Left renal pelvis (tissue), 4 donors: ENCODE data around the gene MORN5. TPM values are rescaled to one million over a fixed set of nuclear protein-coding genes. Genes with fewer than 3 reads are reported as not detected.

ENCODE experiments used
- DNase-seq, 4 donors: peaks; one replicate each; pipeline ENCODE4 v3.0.0-alpha.2; 2013; ENCODE audit warnings: low read depth in 4 of 4, low spot score in 3 of 4
- polyA plus RNA-seq, 4 donors: library from polyadenylated mRNA; unstranded; fragments of 120-200 nt; gene quantifications; one replicate each; pipeline ENCODE4 v1.2.1, GENCODE V29; 2013; ENCODE audit not compliant: insufficient read length in 4 of 4

MORN5 gene
- polyA plus RNA-seq, 4 donors = 1.6 to 2.6 (median 2.3) TPM; not detected in 1

DNA sequence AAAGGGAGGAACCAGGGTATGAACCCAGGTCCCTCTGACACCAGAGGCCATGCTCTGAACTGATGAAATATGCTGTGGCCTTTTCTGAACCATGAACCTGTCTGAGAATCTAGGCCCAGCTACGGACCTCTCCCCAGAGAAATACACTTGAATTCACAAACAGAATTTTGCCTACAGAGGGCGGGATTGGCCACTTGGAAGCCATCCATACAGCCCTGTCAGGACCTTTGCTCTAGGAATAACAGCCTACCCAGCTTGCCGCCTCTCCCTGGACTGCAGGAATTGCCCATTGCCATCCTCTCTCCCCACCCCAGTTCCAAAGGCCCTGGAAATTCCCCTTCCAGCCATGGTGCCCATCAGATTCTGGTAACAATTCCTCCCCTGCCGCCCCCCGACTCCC lies 26.6 kb downstream of the MORN5 start:
- DNase-seq = no peak

DNA sequence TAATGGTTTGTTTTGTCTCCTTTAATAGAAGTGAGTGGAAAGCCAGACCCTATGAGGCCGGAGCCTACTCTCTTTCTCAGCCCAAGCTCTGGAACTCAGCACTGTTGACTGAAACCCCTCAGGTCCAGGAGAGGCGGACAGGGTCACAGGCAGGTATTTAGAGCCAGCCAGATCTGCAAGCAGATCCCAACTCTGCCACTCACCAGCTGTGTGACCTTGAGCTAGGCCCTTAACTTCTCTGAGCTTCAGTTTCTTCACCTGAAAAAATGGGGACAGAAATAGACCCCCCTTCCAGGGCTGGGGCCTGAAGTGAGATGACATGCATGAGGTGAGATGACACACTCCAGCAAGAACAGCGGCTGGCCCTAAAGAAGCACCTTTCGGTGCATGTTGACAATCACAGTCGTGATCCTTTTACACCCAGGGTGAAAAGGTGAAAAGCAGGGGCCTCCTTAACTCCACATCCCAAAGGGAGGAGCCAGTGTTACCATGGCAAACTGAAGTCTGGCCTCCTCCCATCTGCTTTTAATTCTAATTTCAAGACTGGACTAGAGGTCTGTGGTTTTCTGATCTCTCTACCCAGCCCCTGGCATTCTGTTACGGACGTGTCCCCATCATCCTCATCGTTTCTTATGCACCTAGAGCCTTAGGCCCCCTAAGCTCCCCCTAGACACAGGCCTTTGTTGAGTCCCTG lies 27.2 kb downstream of the MORN5 start:
- no peak for DNase-seq

DNA sequence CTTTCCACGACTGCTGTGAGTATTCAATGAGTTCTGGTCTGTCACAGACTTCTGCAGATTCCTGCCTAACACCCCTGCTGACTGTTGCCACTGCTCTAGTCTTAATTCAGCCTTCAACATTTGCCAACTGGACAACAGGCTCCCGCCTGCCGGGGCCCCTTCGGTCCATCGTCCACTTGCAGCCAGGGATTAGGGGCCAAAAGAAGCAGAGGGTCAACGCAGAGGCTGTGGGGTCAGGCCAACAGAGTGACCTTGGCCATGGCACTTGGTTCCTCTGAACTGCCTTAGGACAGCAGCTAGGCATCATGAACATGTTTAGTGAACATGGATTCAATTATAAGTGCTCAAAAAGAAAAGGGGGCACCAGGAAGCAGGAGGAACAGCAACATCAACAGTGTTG lies 28.7 kb downstream of the MORN5 start:
- DNase-seq = no peak

DNA sequence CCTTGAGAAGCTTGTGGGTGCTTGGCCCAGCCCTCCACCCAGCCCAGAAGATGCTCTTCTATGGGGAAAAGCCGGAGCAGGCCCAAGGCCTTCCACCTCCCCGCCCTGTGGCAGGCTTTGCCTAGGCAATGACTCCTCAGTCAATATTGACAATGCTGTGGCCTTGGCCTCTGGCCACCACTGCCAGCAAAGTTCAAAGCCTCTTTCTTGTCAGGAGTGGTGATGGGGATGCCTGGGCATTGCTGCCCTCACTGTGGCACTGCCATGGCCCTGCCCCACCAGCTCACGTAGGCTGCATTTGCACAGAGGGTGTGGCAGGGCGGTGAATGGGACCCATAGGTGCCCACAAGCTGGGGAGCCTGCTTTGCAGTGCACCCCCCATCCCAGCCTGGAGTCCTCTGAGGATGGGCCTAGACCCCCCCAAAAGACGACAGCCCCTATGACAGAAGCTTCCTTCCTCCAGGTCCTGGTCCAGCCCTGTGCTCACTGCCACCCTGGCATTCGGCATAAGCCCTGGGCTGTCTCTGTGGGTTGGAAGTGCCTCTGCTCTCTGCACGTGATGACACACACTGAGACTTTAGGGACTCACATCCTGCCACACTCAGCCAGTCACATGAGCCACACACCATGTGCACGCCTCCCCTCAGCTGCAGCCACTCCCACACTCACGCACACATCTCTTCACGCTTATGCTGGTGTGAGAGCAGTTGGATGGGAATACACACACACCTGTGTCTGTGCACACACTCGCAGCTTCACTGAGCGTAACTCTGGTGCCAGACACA lies 31.1 kb downstream of the MORN5 start:
- DNase-seq = no peak

DNA sequence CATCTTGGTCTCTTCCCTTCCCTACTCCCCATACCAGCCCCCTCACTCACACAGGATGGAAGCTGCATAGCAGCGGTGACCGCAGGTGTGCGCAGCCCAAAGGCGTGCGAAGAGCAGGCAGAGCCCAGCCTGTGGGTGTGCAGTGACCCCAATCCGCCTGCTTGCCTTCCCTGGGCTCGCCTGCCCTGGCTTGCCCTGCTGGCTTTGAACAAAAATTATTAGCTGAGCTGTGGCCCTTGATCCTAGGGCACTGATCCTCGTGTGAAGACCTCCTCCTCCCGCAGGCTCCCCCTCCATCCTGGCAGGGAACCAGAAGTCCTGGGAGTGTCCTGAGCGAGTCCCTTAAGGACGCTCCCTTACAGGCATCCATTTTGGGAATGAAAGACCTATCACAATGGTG lies 31.9 kb downstream of the MORN5 start:
- DNase-seq = no peak

DNA sequence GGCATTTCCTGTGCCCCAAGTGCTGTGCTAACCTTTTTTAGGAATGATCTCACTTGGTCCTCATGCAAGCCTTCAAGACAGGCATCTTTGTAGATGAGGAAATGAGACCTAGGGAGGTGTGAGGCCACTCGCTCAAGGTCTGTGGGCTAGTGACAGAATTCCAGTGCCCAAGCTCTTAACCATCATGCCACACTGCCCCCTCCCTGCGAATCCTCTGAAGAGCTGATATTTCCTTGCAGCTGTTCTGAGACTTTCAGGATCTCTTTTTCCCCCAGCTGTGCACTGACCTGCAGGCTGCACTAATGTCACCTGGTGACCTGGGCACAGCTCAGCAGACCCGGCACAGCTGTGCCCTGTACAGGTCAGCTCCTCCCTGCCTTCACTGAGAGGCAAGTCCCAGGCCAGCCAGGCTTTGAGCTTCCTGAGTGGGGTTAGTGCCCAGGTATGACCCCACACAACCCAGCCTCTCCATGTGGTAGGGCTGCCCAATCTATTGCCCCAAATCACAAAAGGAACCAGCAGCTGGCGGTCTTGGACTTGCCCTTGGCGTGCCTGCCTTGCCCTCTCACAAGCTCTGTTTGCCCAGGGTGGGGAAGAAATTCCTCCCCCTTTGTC lies 32.7 kb downstream of the MORN5 start:
- DNase-seq = no peak

DNA sequence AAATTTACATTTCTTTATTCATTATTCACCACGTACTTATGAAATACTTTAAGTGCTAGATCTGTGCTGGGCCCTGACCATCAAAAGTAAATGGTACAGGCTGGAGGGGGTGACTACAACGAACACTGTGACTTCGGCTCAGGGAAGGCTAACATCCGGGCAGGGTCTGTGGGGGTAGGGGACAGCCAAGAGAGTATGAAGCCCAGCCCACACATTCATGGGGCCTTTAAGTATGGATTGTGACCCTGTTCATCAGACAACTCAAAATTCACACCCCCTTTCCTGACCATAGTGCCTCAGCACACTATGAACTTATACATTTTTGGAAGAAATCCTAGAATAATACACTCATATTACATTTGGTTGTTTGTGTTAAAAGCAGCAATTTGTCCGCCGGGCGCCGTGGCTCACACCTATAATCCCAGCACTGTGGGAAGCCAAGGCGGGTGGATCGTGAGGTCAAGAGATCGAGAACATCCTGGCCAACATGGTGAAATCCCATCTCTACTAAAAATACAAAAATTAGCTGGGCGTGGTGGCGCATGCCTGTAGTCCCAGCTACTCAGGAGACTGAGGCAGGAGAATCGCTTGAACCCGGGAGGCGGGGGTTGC lies 33.3 kb downstream of the MORN5 start:
- DNase-seq = no peak

DNA sequence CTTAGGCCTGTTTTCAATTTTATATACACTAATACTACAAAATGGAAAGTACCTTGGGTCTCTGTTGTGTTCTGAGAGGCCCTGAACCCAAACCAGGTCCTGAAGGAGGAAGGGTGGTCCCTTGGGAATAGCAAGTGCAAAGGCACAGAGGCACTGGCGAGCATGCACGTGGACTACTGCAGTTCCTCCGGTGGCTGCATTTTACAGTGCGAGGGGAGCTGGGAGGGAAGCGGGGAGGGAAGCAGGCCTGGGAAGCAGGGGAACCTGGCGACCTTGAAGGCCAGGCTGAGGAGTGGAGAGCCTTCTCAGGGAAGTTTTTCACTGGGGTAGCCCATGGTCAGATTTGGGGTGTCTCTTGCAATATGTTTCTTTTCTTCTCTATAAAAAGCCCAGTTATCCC lies 33.9 kb downstream of the MORN5 start:
- no peak for DNase-seq

DNA sequence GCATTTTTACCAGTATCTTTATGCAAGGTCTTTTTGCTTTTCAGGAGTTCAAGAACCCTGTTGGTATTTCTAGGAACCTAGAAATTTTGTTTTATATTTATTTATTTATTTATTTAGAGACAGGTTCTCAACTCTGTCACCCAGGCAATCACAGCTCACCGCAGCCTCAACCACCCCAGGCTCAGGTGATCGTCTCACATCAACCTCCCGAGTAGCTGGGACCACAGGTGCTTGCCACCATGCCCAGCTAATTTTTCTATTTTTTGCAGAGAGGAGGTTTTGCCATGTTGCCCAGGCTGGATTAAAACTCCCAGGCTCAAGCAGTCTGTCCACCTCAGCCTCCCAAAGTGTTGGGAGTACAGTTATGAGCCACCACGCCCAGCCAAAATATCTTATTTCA lies 36.2 kb downstream of the MORN5 start:
- DNase-seq = no peak

DNA sequence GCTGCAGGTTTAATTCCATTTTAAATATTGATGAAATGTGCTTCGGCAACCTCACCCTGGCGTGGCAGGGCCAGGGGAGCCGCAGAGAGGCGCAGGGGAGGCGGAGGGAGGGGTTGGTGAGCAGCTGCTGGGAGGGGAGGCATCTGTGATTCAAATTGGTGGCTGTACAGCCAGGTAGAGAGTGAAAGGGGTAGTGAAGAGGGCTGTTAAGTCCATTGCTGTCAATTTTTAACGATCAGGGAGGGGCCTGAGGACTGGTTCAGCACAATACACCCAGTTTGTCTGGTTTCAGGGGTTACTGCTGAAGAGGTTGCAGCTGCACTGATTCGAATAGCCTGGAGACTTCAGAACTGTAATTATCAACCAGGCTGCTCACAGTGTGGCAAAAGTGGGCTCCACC lies 37.7 kb downstream of the MORN5 start:
- DNase-seq = no peak

DNA sequence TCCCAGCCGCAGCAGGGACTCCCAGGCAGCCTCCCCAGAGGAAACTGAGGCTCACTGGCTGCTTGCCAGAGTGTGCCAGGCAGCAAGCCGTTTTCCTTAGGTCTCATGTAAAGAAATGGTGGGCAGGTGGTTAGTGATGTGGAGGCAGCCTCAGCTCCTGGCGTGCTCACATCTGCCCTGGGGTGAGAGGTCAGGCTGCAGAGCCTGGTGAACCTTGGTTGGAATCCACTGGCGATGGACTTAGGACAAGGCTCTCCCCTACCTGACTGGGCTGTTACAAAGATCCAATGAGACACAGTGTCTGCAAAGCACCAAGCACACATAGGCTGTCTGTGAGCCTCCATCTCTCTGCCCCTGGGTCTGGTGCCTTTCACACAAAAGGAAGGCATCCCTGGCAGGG lies 38.2 kb downstream of the MORN5 start:
- DNase-seq = no peak

DNA sequence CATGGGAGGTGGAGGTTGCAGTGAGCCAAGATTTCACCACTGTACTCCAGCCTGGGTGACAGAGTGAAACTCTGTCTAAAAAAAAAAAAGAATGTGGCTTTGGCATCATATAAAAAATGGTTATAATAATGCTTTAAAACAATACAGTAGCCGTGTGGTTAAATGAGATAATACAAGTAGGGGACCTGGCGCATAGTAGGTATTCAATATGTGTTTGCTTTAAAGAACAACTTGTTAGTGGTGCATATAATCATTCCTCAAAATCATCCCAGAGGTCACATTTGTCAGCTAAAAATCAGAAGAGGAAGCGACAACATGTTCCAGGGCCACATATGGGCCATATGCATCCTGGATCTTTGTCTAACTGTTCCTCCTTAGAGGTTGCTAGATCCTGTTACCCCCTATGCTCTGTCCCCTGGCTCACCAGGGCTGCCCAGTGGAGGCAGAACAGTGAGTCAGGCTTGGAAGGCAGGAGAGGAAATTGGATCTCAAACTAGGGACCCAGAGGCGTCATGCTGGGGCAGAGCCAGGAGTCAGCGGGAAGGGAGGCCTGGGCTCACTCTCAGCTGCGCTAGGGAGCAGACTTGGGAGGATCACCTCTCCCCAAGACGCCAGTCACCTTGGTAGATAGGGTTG lies 41.4 kb downstream of the MORN5 start:
- no peak for DNase-seq

DNA sequence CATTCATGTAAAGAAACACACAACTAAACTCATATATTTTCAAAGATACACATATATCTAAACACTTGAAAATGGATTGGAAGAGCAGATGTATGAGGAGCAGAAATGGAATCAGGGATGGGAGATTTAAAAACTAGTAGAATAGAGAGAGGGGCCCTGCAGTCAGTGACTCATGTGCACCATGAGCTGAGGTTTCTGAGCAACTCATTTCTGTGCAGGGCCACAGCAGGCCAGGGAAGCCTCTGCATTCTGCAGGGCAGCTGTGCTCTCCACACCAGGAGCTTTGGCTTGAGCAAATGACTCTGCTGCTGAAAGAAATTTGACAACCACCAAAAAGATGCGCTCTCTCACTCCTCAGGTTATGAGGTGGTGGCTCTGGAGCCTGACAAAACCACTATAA lies 41.9 kb downstream of the MORN5 start:
- no peak for DNase-seq

DNA sequence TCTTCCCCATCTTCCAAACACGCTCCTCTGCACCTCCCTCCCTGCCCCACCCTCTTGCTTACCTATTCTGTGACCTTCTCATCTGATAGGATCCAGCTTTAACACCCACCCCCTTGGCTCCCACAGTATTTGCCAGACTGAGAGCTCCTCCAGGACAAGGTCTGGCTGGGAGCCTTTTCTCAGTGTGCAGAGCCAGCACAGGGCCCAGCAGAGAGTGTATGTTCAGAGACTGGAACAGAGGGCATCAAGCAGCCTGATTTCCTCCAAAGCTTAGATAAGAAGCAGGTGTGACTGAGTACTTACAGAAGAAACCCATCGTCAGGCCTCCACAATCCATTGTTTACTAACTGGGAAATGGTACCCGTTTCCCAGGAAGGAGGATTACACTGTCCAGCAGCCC lies 42.4 kb downstream of the MORN5 start:
- DNase-seq = no peak

DNA sequence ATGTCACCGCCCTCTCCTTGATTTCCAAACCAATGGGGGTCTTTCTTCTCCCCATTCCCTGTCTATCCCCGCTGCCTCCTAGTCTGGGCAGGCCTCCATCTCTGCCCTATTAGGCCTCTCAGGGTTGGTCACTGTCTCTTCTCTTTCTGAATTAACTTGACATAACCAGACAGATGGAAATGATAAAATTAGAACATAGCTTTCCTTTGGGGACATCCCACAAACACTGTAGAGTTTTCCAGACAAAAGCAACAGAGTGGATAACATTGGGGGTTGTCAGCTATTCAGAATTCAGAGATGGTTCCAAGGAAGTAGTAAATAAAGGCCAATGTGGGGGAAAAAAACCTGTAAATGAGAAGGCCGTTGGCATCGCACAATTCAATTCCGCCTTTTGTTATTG lies 44.3 kb downstream of the MORN5 start:
- no peak for DNase-seq

DNA sequence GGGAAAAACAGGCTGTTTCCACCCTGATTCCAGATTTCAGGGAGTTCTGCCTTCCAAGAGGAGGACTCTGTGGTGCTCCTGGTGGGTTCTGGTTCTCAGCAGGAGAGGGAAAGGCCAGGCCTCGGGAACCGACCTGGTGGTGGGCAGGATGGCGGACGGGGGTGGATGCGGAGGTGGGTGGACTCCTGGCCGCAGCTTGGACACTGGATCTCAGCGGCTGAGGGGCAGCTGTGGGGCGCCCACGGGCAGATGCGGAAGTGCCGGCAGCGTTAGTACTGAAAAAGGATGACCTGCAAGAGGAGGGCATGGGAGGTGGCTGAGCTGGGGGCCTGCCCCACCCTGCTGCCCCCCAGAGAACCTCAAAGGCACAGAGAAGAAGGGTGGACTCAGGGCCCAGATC lies 44.8 kb downstream of the MORN5 start:
- DNase-seq = no peak

DNA sequence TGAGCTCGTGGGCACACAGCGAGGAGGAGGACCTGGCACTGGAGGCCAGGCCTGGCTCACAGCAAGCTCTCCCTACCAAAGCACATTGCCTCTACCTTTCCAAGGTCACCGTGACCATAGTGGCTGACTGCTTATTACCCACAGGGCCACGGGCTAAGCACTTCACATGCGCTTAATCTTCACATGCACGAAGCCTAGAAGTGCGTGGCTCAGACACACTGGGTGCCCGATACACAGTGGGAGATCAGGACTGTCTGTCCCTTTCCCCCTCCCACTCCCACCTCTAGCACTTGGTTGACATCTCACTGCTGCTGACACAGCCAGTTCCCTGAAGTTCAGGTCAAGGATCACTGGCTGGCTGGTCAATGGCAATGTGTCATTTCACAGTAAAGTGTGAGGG lies 45.5 kb downstream of the MORN5 start:
- no peak for DNase-seq

DNA sequence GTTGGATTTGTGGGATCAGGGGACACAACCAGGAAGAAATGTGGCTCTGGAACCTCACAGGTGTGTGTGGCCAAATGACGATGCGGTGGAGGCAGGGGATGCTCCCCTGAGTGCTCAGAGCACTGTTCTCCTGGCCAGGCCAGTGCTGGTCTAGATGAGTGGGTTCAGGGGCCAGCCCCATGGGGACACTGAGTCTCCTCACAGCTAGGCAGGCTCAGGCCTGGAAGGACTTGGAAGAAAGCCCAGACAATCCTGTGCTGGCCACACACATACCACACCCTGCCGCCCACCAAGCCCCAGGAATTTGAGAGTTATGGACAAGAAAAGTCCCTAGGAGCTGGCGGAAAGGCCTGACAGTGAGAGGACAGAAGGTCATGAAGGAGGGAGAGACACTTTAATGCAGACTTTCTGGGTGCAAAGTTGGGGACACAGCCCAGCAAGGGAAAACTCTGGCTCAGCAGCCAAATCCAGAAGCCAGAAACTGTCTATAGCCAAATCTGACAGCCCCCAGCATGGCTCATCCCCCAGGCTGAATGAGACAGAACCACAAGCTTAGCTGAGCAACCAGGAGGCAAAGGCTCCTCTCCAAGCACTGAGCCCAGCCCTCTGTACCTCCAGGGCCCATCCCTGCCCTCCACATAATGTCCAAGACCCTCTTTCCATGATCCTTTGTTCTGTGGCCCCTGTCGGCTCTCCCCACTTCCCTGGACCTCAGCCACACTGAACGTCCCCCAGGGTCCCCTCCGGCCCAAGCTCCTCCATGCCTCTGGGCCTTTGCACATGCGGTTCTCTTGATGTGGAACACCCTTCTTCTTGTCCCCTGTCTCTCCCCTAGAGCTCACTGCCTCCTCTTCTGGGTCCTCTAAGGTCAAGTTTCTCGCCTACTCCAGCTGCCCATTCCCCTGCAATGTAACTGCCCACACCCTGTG lies 46.7 kb downstream of the MORN5 start:
- DNase-seq = no peak

DNA sequence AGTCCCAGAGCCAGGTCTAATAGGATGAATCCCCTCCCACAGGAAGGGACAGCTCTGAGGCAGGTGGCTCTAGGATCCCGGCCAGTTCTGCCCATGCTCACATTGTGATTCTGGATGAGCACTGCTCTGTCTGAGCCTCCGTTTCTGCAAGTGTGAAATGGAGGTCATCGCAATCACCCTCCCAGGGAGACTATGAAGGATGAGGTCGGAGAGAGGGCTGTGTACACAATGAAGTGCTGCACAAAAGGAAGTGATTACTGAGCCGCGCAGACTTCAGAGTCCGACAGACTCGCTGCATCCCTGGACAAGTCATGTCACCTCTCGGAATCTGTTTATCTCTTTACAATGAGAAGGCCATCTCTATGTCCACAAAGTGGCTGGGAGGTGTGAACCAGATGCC lies 47.4 kb downstream of the MORN5 start:
- no peak for DNase-seq

DNA sequence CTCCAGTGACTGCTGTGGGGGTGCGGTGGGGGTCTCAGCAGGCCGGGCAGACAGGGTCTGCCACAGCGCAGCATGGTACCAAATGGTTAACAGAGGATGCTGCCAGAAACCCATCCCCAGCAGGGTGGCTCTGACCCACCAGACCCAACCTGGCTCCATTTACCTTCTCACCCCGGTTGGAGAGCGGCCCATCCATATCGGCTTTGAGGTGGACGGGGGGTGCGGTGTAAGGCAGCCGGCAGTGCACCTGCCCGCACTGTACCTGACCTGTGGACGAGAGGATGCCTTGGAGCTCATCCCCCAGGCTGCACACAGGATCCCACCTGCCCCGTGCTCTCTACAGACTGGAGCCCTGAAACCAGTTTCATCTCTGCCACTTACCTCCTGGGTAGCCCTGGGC lies 49.7 kb downstream of the MORN5 start:
- no peak for DNase-seq
